Stomach (tissue), 19 donors: ENCODE results near the gene AKAP8L. TPM values are rescaled to one million over a fixed set of nuclear protein-coding genes. Genes with fewer than 3 reads are reported as not detected.

Experiments used
- DNase-seq, 2 donors: peaks; one replicate each; pipeline versions ENCODE4 v3.0.0 to v3.0.0-alpha.2; 2013 to 2019
- H3K27ac ChIP-seq, 5 donors: fragments of 200-600 bp in 4 of 5; sonication (generic) in 4 of 5; one replicate each; pipeline ENCODE4 v1.5.1; 2013 to 2019; ENCODE audit warnings: mild to moderate bottlenecking in 1 of 5, moderate library complexity in 1 of 5
- H3K27me3 ChIP-seq, 3 donors: fragments of 200-600 bp; sonication (generic); one replicate each; pipeline ENCODE4 v1.5.1; 2017 to 2019; ENCODE audit warnings: mixed run types in 1 of 3
- H3K36me3 ChIP-seq, 4 donors: fragments of 200-600 bp; sonication (generic); 1 replicate in 3 of 4; 2 replicates in 1 of 4; pipeline ENCODE4 v1.5.1; 2016 to 2019
- H3K4me1 ChIP-seq, 4 donors: fragments of 200-600 bp; sonication (generic); one replicate each; pipeline ENCODE4 v1.5.1; 2016 to 2019
- H3K4me3 ChIP-seq, 4 donors: fragments of 200-600 bp; sonication (generic) in 3 of 4; one replicate each; pipeline ENCODE4 v1.5.1; 2016 to 2019; ENCODE audit warnings: mild to moderate bottlenecking in 1 of 4
- H3K9me3 ChIP-seq, 4 donors: fragments of 200-600 bp; sonication (generic); one replicate each; pipeline ENCODE4 v1.5.1; 2016 to 2019
- CTCF ChIP-seq, 7 experiments: fragments of 450-650 bp in 4 of 7; fragments of 200-600 bp in 3 of 7; sonication (generic) in 3 of 7; IDR thresholded peaks; one replicate each; pipeline ENCODE4 v1.5.1; 2016 to 2019; ENCODE audit warnings: antibody characterized with exemption in 7 of 7, control low read depth in 2 of 7, mild to moderate bottlenecking in 1 of 7
- EP300 ChIP-seq: sonication (generic); formaldehyde crosslinking; IDR thresholded peaks from one replicate; pipeline ENCODE4 v1.6.1; 2017; ENCODE audit warnings: antibody characterized with exemption
- POLR2A ChIP-seq, 4 donors: fragments of 450-650 bp; IDR thresholded peaks; one replicate each; pipeline ENCODE4 v1.6.1; 2016; ENCODE audit warnings: antibody characterized with exemption in 4 of 4, control low read depth in 2 of 4, mild to moderate bottlenecking in 1 of 4, moderate library complexity in 1 of 4
- POLR2AphosphoS5 ChIP-seq, 3 donors: sonication (generic); formaldehyde crosslinking; IDR thresholded peaks; one replicate each; pipeline ENCODE4 v1.6.1; 2016; ENCODE audit warnings: antibody characterized with exemption in 3 of 3
- WGBS, 5 donors: extraction: QIAGEN DNeasy Blood & Tissue Kit in 3 of 5; methylation state at CpG; one replicate each; pipeline versions ENCODE4 v1.1.5 to v1.1.7; 2013 to 2018; 5-methylcytosine and 5-hydroxymethylcytosine counted together
- intact Hi-C: fragments of 100-400 bp; cut with DNase I; formaldehyde crosslinking; loops from one replicate; pipeline ENCODE4 v1.15.1; 2023; ENCODE audit warnings: low total_unique reads
- long read RNA-seq, 10 donors: transcript quantifications; one replicate each; lab custom pipeline, GENCODE V29; 2026
- polyA plus RNA-seq, 3 donors: library from polyadenylated mRNA; stranded (reverse); fragments of 200-250 nt; gene quantifications; one replicate each; pipeline ENCODE4 v1.2.3, GENCODE V29; 2013
- total RNA-seq, 5 donors: library from RNA; depleted of rRNA; stranded (reverse); fragments of >200 nt; gene quantifications; one replicate each; pipeline versions ENCODE4 v1.1.0 to v1.2.3, GENCODE V29; 2014 to 2016
- donor health status: healthy with polysubstance abuse.
- donor health status: Bipolar disorder and iron deficiency.
- donor health status: healthy.

The AKAP8L gene
- total RNA-seq (100 to 1,000 TPM in 3 of 5 donors, 10 to 100 TPM in 2; 67.8 to 320 (median 120) TPM), polyA plus RNA-seq (100 to 1,000 TPM in 1 of 3 donors, 10 to 100 TPM in 2; 73.4 to 106 (median 73.7) TPM)
- long read RNA-seq, donor 1, partial matches to known transcripts: 0 of 2 reads
- long read RNA-seq, donor 1, other reads (novel, unspliced or antisense): 0 of 2 reads
- long read RNA-seq, donor 2, partial matches to known transcripts: 0 of 5 reads
- long read RNA-seq, donor 2, other reads (novel, unspliced or antisense): 0 of 5 reads
- long read RNA-seq, donor 3, partial matches to known transcripts: 0 of 3 reads
- long read RNA-seq, donor 3, other reads (novel, unspliced or antisense): 0 of 3 reads
- long read RNA-seq, donor 4: 0 reads
- long read RNA-seq, donor 5, partial matches to known transcripts: 0 of 4 reads
- long read RNA-seq, donor 5, other reads (novel, unspliced or antisense): 0 of 4 reads
- long read RNA-seq, donor 6, transcript AKAP8L-201 (14 exons, 2,146 nt): major isoform, 5 of 14 reads
- long read RNA-seq, donor 6, partial matches to known transcripts: 5 of 14 reads
- long read RNA-seq, donor 6, other reads (novel, unspliced or antisense): 0 of 14 reads
- long read RNA-seq, donor 7, partial matches to known transcripts: 5 of 9 reads
- long read RNA-seq, donor 7, other reads (novel, unspliced or antisense): 0 of 9 reads
- long read RNA-seq, donor 8, partial matches to known transcripts: 0 of 8 reads
- long read RNA-seq, donor 8, other reads (novel, unspliced or antisense): 0 of 8 reads
- long read RNA-seq, donor 9, partial matches to known transcripts: 0 of 4 reads
- long read RNA-seq, donor 9, other reads (novel, unspliced or antisense): 0 of 4 reads
- long read RNA-seq, donor 10, partial matches to known transcripts: 0 of 1 reads
- long read RNA-seq, donor 10, other reads (novel, unspliced or antisense): 0 of 1 reads

GRCh38 chr19:15418579-15419412 lies at the start of gene AKAP8L:
AKAP8L (minus strand) TSS chr19:15418988; CDS start chr19:15418923, 65 bp downstream.
- Histone ChIP-seq H3K36me3 (peaks cover 15 to 32% (median 22%) of the 10 kb centered on the region in 4 donors), H3K4me1 (peaks cover 50 to 79% (median 73%) of the 10 kb centered on the region in 4 donors), H3K9me3 (peaks cover 0 to 7% (median 0%) of the 10 kb centered on the region in 4 donors), H3K4me3 (peak within 1 kb of the TSS; percentile 80 to 99 (median 98)), H3K27me3 (no peaks in the 10 kb centered on the region), H3K27ac (peak within 1 kb of the TSS; percentile 88 to 94 (median 92))
- peak; percentile 99 to 100 for DNase-seq
- intact Hi-C loops: loop anchor here (5.0 kb wide), 1 partner anchor 41 kb away; the partner anchor contains the start of gene AKAP8
- TF ChIP-seq POLR2AphosphoS5 (IDR thresholded peaks at IDR 0.05): peak; percentile 34 to 91 (median 90)
- TF ChIP-seq EP300: peak; percentile 23
- TF ChIP-seq CTCF (IDR thresholded peaks at IDR 0.05): peak in 5 of 7 experiments; percentile 42 to 79 (median 54)
- peak in 1 of 4 donors; percentile 79 for TF ChIP-seq POLR2A (IDR thresholded peaks at IDR 0.05)
- WGBS, 5 donors: 0% methylated on average over 46 to 61 of the region's 61 CpGs

- intact Hi-C loops: no loop called here
- Histone ChIP-seq H3K36me3 (no peaks in the 10 kb centered on the region), H3K27ac (peak overlapping the region in 1 of 5 donors; percentile 50), H3K4me1 (peaks cover 0 to 31% (median 12%) of the 10 kb centered on the region in 4 donors), H3K9me3 (no peaks in the 10 kb centered on the region), H3K4me3 (no peak overlapping the region), H3K27me3 (peaks cover 3 to 76% (median 35%) of the 10 kb centered on the region in 3 donors)
- 72 to 81% (median 74%) methylated on average over 6 of the region's 6 CpGs for WGBS, 5 donors
- TF ChIP-seq POLR2A (IDR thresholded peaks at IDR 0.05) (no peak), POLR2AphosphoS5 (IDR thresholded peaks at IDR 0.05) (no peak), EP300 (no peak), CTCF (IDR thresholded peaks at IDR 0.05) (no peak)
- no peak for DNase-seq
Observed at GRCh38 chr19:15467734-15468214, 49.0 kb upstream of the AKAP8L start.

DNA sequence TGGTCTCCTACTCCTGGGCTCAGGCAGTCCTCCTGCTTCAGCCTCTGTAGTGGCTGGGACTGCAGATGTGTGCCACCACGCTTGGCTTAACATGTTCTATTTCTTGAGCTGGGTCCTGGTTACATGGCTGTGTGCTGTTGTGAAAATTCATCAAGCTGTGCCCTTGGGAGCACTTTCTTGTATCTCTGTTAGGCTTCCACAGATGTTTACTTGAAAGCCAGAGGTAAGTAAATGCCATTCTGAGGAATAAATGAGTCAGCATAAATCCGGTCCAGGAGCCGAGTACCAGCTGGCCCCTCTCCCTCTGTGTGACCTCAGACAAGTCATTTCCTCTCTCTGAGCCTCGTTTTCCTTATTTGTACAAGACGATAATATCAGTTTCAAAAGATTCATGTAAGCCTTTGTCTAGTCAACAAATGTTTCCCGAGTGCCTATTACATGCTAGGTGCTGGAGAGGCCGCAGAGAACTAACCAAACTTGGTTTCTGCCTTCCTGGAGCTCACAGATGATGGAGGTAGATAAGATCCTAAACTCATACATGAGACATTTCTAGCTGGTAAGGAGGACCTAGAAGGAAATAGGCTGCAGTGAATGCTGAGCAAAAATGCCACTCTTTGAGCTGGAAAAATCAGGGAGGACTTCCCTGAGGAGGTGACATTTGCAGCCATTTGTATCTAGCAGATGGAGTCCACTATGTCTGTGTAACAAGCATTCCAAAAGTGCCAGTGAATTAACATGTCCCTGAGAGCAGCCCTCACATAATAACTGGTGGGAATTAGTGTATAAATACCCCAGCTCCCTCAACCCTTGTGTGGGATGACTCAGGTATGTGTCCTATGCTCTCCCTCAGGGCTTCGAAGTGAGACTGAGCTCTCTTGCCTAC lies 48.3 kb upstream of the AKAP8L start:
- intact Hi-C loops: no loop called here
- H3K27me3 ChIP-seq: peaks cover 3 to 77% (median 32%) of the 10 kb centered on the region in 3 donors
- H3K4me1 ChIP-seq: peaks cover 0 to 31% (median 12%) of the 10 kb centered on the region in 4 donors
- peak overlapping the region in 2 of 5 donors; percentile 45 to 50 for H3K27ac ChIP-seq
- no peaks in the 10 kb centered on the region for H3K36me3 ChIP-seq
- no peaks in the 10 kb centered on the region for H3K9me3 ChIP-seq
- no peak overlapping the region for H3K4me3 ChIP-seq
- DNase-seq: peak in 1 of 2 donors; percentile 23
- no peak for TF ChIP-seq EP300
- no peak for TF ChIP-seq POLR2AphosphoS5 (IDR thresholded peaks at IDR 0.05)
- no peak for TF ChIP-seq POLR2A (IDR thresholded peaks at IDR 0.05)
- no peak for TF ChIP-seq CTCF (IDR thresholded peaks at IDR 0.05)
- WGBS, 5 donors: 27 to 39% (median 33%) methylated on average over 8 of the region's 8 CpGs
